ENCODE measurements around the gene TIMM23B.
A peak's percentile ranks its signal among the peaks of the same experiment; 100 is the strongest.
"Not testable (repeated sequence)": the region's sequence is repeated elsewhere in the genome, so short reads cannot be mapped to it uniquely, and the experiment has no call there.

TIMM23B gene

GRCh38 chr10:49941447-49942338 lies at the start of gene TIMM23B, which contains the start of gene PARG:
Gene TIMM23B (plus strand): TSS chr10:49942053. CDS start chr10:49942195, 142 bp downstream.
Gene PARG (minus strand): TSS chr10:49942027. CDS start chr10:49941725, 302 bp downstream.
- DNase-seq (peak; percentile 76), ATAC-seq (replicated peaks) (peak; percentile 90 to 92)
- H3K4me3 Mint-ChIP-seq: peak within 1 kb of the TSS; percentile 99 to 100
- H3K27ac Mint-ChIP-seq: peak within 1 kb of the TSS; percentile 94
- H3K27me3 Mint-ChIP-seq, H3K9me3 Mint-ChIP-seq: not testable (repeated sequence)
- peaks cover 6 to 10% of the 10 kb centered on the region in 2 donors for H3K36me3 Mint-ChIP-seq
- peaks cover 16 to 29% of the 10 kb centered on the region in 2 donors for H3K4me1 Mint-ChIP-seq

DNA sequence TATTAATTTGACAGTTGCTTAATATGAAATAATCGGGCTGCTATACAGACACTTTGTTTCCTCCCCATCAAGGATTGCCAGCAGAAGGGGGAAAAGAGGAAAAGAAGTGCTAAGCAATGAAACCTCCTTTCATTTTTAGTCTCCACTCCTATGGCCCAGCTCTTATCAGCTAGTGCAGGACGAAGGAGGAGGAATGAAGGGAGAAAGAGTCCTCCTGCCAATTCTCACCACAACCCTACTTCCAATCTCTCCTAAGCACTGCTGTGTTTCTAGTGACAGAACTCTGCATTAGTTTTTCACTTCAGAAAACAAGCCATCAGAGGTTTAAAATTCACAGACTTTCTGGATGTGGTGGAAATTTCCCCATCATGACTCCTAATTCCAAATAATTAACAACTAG lies 41.9 kb upstream of the TIMM23B start:
- H3K4me1 Mint-ChIP-seq; H3K4me3 Mint-ChIP-seq; H3K9me3 Mint-ChIP-seq; H3K27ac Mint-ChIP-seq; H3K27me3 Mint-ChIP-seq; ATAC-seq (replicated peaks); DNase-seq: not testable (repeated sequence)
- H3K36me3 Mint-ChIP-seq: peaks cover 16 to 34% of the 10 kb centered on the region in 2 donors

GRCh38 chr10:49900406-49900805 lies 41.4 kb upstream of the TIMM23B start:
- ATAC-seq (replicated peaks); DNase-seq; H3K27me3 Mint-ChIP-seq; H3K4me3 Mint-ChIP-seq; H3K9me3 Mint-ChIP-seq; H3K4me1 Mint-ChIP-seq; H3K27ac Mint-ChIP-seq: not testable (repeated sequence)
- peaks cover 16 to 33% of the 10 kb centered on the region in 2 donors for H3K36me3 Mint-ChIP-seq

- not testable (repeated sequence) for H3K9me3 Mint-ChIP-seq; DNase-seq; H3K4me1 Mint-ChIP-seq; H3K27ac Mint-ChIP-seq; H3K4me3 Mint-ChIP-seq; ATAC-seq (replicated peaks); H3K27me3 Mint-ChIP-seq
- H3K36me3 Mint-ChIP-seq: peaks cover 16 to 24% of the 10 kb centered on the region in 2 donors
These were observed 38.0 kb upstream of the TIMM23B start for GRCh38 chr10:49903829-49904228.

GRCh38 chr10:49908290-49909080 lies 33.4 kb upstream of the TIMM23B start:
- not testable (repeated sequence) for DNase-seq; H3K4me1 Mint-ChIP-seq; H3K27me3 Mint-ChIP-seq; H3K27ac Mint-ChIP-seq; H3K4me3 Mint-ChIP-seq; H3K9me3 Mint-ChIP-seq; ATAC-seq (replicated peaks)
- peaks cover 10 to 17% of the 10 kb centered on the region in 2 donors for H3K36me3 Mint-ChIP-seq

DNA sequence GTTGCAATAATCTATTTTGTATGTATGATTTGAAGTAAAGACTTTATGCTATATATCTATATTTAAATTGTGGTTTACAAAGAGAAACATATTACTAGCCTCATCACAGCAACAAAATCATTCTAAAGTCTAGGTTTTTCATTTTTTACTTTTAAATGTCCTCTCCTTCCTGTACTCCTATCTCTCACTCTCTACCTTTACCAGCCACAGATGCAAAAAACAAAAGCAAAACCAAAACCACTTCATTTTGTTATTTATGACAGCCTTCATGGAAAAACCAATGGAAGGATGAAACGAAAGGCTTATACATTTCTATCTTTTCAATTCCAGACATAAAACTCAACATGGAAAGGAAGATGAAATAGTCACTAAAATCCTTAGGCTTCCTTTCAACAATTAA lies 31.6 kb upstream of the TIMM23B start:
- H3K27ac Mint-ChIP-seq; ATAC-seq (replicated peaks); H3K4me3 Mint-ChIP-seq; H3K27me3 Mint-ChIP-seq; H3K4me1 Mint-ChIP-seq; H3K9me3 Mint-ChIP-seq; DNase-seq: not testable (repeated sequence)
- peaks cover 8 to 14% of the 10 kb centered on the region in 2 donors for H3K36me3 Mint-ChIP-seq

DNA sequence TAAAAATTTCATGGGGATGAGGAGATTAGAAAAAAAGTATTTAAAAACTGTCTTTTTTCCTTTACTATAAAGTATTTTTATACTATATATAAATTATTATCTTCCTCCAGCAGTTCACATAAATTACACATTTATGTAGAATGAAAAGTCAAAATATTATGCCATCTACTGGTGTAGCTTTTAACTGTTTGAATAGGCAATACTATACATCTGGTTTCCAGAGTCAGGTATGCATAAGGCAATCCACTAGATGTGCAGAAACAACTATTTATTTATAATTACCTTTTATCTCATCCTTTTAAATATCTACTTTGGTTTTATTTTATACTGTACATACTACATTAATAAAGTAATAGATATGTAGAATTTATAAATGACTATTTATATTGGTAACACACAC lies 25.4 kb upstream of the TIMM23B start:
- H3K36me3 Mint-ChIP-seq: peaks cover 6 to 13% of the 10 kb centered on the region in 2 donors
- not testable (repeated sequence) for ATAC-seq (replicated peaks); H3K4me3 Mint-ChIP-seq; H3K27ac Mint-ChIP-seq; H3K9me3 Mint-ChIP-seq; H3K27me3 Mint-ChIP-seq; DNase-seq; H3K4me1 Mint-ChIP-seq

DNA sequence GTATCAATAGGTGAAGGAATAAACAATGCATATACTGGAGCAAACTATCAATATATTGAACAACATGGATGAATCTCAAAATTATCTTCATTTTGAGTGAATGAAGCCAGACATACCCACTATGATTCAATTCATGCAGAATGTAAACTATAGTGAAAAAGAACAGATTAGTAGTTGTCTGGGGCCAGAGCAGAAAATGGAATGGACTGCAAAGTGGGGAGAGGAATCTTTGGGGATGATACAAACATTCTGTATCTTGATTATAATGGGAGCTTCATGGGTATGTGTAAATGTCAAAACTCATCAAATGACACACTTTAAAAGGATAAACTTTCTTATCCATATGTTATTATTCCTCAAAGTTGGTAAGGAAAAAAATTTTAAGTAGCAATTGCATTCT lies 23.9 kb upstream of the TIMM23B start:
- H3K27ac Mint-ChIP-seq; H3K4me1 Mint-ChIP-seq; H3K4me3 Mint-ChIP-seq; ATAC-seq (replicated peaks); H3K27me3 Mint-ChIP-seq; H3K9me3 Mint-ChIP-seq; DNase-seq: not testable (repeated sequence)
- H3K36me3 Mint-ChIP-seq: peaks cover 6 to 17% of the 10 kb centered on the region in 2 donors

DNA sequence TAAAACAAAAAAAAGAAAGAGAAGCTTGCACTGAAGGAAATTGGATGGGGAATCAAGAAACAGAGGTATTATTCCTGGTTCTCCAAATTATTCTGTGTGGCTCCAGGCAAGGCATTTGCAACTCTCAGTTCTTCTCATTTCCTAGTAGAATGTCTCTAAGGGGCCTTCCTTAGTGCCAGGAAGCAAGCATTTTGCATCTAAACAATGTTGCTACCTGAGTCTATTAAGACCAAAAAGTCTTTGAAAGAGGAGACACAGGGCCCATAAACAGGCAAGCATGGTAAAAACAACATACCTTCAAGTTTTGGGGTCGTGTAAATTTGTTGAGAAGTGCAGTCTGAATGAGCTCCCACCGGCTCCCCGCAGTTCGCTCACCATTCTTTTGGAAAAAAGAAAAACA lies 19.8 kb upstream of the TIMM23B start:
- peaks cover 9 to 19% of the 10 kb centered on the region in 2 donors for H3K36me3 Mint-ChIP-seq
- H3K4me3 Mint-ChIP-seq; ATAC-seq (replicated peaks); H3K4me1 Mint-ChIP-seq; DNase-seq; H3K27me3 Mint-ChIP-seq; H3K9me3 Mint-ChIP-seq; H3K27ac Mint-ChIP-seq: not testable (repeated sequence)

GRCh38 chr10:49923572-49923971 lies 18.3 kb upstream of the TIMM23B start:
- not testable (repeated sequence) for H3K9me3 Mint-ChIP-seq
- peaks cover 9 to 18% of the 10 kb centered on the region in 2 donors for H3K36me3 Mint-ChIP-seq

GRCh38 chr10:49931276-49931675 lies 10.6 kb upstream of the TIMM23B start:
- not testable (repeated sequence) for H3K4me1 Mint-ChIP-seq; H3K9me3 Mint-ChIP-seq; H3K4me3 Mint-ChIP-seq; H3K27me3 Mint-ChIP-seq; DNase-seq; H3K27ac Mint-ChIP-seq; ATAC-seq (replicated peaks)
- H3K36me3 Mint-ChIP-seq: peaks cover 11 to 17% of the 10 kb centered on the region in 2 donors

More at GRCh38 chr10:49923572-49923971, 18.3 kb upstream of the TIMM23B start:
- H3K27ac Mint-ChIP-seq; H3K27me3 Mint-ChIP-seq; H3K4me1 Mint-ChIP-seq; DNase-seq; H3K4me3 Mint-ChIP-seq; ATAC-seq (replicated peaks): not testable (repeated sequence)

DNA sequence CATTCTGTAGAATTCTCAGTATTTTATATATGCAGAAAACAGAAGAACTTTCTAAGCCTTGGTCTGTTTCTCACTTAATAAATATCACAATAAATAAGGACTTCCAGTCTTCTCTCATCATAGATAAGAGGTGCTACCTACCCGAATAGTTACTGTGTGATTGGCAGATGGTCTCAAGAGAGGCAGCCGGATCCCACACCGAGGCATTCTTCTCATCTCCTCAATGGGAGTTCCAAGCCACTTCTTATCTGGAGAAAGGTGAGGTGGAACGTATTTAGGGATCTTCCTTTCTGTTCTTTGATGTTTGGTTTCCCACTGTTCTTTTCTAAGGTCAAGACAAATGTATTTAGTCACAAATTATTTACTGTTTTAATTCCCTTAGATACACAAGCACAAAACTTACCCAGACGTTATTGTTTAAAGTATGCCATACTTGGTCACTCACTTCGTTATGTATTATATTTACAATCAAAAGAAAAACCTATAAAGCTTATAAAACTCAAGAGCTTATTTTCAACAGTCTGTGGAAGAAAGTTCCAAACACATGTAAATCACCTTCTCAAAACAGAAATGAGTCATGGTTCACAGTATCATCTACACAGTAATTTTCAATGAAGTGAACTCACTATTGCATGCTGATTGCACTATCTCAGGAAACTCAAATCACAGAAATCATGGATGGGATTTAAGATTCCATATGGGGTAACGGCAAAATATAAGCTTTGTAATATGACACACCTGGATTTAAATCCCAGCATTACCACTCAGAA lies 9.7 kb upstream of the TIMM23B start:
- not testable (repeated sequence) for H3K27me3 Mint-ChIP-seq; H3K4me1 Mint-ChIP-seq; H3K27ac Mint-ChIP-seq; ATAC-seq (replicated peaks); H3K36me3 Mint-ChIP-seq; H3K4me3 Mint-ChIP-seq; DNase-seq; H3K9me3 Mint-ChIP-seq

DNA sequence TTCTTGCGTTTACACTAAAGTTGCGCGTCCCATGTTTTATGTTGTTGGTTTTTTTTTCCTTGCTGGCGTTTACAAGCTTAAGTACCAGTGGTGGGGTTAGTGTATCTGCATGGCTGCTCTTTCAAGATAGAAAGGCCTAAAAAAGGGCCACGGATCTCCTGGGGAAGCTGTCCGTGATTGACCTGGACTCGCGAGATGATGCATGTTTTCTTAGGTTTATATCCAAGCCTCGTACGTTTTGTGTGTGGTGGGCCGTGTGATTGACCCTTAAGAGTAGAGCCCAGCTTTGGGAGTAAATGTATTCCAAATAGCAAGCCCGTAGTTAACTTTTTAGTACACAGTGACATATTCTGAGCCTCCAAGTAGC lies 469 bp downstream of the TIMM23B start:
- H3K27me3 Mint-ChIP-seq, H3K9me3 Mint-ChIP-seq, DNase-seq: not testable (repeated sequence)
- Mint-ChIP-seq H3K4me1 (peaks cover 16 to 29% of the 10 kb centered on the region in 2 donors), H3K36me3 (peaks cover 6 to 13% of the 10 kb centered on the region in 2 donors), H3K4me3 (peak overlapping the region; percentile 99 to 100), H3K27ac (peak overlapping the region; percentile 94)
- ATAC-seq (replicated peaks): peak; percentile 49 to 51

- H3K36me3 Mint-ChIP-seq: peaks cover 9 to 16% of the 10 kb centered on the region in 2 donors
- ATAC-seq (replicated peaks); H3K9me3 Mint-ChIP-seq; H3K27ac Mint-ChIP-seq; DNase-seq; H3K27me3 Mint-ChIP-seq: not testable (repeated sequence)
- peak overlapping the region in 1 of 2 donors; percentile 17 for H3K4me3 Mint-ChIP-seq
- H3K4me1 Mint-ChIP-seq: peaks cover 18 to 29% of the 10 kb centered on the region in 2 donors
These were observed 1.8 kb downstream of the TIMM23B start for GRCh38 chr10:49943607-49944006.
